HG03280 (cell line): ENCODE measurements around the gene IFITM2.

ENCODE experiments used
- ATAC-seq: cut with Tn5 transposase; IDR thresholded peaks from one replicate; pipeline ENCODE4 v1.9.1; 2021; ENCODE audit warnings: mild to moderate bottlenecking, moderate library complexity; ENCODE audit not compliant: unreplicated experiment

Gene IFITM2

DNA sequence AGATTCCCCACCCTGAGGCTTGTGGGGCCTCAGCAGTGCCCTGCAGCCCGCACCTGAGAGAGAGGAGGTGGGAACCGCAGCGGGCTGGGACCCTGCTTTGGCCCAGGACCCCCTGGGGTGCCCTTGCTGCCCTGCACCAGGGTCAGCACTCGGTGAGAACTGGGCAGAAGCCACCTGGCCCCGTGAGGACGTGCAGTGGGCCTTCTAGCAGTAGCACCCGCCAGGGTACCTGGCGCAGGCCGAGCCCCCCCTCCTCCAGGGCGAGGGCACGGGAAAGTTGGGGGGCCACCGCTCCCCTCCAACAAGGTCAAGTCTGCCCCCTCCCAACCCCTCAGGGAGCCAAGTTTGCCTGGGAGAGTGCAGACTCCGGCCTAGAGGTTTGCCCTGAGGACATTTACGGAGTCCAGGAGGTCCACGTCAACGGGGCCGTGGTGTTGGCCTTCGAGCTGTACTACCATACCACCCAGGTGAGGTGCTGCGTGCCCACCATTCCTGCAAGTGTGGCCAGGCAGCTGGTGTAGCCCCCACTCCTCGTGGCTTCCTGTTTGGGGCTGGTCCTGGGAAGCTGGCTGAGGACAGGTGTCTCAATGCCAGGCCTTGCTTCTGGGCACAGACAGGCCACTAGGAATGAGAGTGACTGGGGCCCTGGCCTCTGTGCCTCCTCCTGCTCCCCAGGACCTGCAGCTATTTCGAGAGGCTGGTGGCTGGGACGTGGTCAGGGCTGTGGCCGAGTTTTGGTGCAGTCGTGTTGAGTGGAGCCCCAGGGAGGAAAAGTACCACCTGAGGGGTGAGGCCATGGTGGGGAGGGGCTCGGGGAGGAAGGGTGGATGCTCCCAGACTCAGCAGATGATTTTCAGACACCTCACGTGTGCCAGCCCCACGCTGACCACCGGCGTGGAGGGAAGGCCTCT lies 15.2 kb upstream of the IFITM2 start:
- ATAC-seq = no peak

DNA sequence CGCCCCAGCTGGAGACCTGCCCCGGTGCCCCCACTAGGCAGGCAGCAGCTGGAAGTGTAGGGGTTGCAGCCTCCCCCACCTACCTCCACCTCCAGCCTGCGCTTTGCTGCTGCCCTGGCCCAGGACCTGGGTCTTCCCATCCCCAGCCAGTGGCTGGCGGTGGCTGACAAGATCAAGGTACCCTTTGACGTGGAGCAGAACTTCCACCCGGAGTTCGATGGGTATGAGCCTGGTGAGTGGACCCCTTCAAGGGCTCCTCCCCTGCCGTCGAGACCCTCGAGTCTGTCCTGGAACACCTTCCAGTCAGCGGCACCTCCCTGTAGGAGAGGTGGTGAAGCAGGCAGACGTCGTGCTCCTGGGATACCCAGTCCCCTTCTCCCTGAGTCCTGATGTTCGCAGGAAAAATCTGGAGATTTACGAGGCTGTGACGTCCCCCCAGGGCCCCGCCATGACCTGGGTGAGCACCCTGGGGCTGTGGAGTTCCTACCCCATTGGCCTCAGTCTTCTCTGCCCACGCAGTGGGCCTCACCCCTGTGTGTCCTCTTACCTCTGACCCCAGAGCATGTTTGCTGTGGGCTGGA lies 14.3 kb upstream of the IFITM2 start:
- ATAC-seq = no peak

DNA sequence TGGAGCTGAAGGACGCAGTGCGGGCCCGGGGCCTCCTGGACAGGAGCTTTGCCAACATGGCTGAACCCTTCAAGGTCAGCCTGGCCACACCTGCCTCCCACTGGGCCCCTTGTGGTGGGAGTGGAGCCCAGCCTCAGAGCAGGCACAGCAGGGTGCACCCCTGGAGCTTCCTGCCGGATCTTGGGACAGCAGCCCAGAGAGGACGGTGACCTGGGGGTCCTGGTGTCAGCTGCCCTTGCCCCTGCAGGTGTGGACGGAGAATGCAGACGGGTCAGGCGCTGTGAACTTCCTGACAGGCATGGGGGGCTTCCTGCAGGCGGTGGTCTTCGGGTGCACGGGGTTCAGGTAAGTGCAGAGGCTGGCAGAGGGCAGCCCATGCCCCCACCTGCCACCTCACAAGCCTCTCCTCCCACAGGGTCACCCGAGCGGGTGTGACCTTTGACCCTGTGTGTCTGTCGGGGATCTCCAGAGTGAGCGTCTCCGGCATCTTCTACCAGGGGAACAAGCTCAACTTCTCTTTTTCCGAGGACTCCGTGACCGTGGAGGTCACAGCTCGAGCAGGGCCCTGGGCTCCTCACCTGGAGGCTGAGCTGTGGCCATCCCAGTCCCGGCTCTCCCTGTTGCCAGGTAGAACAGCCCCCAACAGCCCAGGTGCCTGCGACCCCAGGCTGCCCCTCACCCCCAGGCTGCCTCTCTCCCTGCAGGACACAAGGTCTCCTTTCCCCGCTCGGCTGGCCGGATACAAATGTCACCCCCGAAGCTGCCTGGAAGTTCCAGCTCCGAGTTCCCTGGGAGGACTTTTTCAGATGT lies 13.6 kb upstream of the IFITM2 start:
- ATAC-seq = no peak

DNA sequence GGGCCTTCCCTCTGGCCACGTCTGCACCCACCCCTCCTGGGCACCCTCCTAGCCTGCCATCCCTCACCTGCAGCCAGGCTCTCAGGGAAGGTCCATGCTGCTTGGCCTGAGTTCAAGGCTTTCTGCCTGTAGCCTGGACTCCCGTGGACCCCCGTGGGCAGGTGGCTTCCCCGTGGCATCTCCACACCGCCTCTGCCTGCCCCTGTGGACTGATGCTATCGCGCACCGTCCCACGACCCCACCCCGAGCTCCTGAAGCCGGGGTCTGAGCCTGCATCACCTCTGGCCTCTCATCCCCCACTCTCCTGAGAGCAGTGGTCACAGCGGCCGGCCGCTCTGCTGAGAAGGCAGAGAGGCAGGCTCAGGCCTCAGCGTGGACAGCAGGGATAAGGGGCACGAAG lies 12.8 kb upstream of the IFITM2 start:
- ATAC-seq = no peak

DNA sequence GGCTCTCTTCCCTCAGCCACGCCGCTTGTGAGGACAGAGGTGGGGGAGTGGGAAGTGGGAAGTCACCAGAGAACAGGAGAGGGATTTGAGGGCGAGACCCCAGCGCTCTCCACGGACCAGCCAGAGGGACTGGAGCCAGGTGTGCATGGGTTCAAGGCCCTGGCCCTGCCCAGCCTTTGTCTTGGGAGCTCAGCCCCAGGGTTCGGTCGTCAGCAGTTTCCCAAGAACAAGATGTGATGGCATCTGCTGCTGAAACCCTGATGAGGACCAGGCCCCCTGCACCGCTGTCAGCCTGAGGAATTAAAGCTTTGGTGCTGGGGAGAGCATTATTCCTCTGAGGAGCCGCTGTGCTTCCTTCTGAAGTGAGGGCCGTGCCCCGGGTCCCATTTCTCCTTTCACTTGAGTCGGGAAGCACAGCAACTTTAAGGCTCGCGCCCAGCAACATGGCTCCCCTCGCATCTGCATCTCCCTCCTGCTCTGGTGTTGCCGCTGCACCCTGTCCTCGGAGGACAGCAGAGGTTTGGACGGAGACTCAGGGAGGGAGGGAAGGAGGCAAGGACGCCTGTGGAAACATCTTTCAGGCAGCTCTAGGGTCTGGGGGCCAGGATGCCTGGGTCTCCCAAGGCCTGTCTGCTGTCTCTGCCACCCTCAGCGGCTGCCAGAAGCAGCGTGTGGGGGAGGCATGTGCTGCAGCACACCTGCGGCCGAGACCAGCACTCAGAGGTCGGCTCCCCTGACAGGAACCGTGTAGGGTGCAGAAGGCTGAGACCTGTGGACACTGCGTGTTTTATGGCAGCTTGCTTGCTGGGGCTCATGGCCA lies 12.1 kb upstream of the IFITM2 start:
- no peak for ATAC-seq

DNA sequence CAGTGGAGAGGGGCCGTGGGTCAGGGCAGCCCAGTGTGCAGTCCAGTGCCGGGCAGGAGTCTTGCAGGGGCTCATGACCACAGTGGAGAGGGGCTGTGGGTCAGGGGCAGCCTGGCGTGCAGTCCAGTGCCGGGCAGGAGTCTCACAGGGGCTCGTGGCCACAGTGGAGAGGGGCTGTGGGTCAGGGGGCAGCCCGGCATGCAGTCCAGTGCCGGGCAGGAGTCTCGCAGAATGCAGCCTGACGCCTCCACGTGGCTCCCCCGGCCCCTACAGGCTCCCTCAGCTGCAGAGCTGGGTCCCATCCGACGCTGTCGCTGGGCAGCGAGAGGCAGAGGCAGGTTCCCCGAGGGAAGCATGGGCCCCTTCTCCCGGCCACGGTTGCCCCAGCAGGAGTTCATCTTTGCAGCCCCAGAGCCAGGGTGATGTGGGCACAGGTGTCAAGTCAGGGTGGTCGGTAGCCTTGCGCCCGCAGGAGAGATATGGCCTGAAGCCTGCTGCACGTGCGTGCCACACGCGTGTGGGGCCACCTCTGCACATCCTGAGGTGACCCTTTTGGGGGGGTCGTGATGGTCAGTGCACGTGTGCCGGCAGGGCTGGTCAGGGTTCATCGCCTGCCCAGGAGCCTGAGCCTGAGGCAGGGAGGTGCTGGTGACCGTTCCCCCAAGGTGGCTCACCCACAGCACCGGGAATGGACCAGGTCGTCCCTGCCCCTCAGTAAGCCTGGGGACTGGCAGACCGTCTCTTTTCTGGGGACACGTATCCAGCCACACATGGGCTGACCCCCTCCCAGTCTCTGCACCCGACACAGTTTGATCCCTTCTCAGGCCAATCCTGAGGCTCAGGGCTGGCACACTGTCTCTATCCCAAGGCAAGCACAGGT lies 11.2 kb upstream of the IFITM2 start:
- ATAC-seq = no peak

DNA sequence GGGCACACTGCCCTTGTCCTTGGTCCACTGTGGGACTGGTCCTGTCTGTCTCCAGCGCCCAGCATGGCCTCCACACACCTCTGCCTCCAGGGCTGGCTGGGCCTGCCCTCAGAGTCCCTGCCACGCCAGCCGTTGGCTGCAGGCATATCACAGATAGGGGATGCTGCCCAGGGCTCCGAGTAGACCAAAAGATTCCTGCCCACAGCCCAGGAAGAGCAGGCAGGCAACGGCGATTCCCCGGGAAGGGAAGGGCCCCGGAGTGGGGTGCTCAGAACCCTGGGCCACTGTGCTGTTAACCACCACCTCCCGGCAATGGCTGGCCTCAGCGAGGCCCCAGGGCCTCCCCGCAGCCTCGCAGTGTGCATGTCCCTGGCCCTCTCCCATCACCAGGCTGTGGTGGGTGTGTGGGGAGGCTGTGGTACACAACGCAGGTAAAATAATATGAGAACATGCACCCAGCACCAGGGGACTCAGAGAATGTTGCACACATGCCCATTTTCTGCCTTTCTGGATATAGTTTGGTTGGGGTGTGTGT lies 10.5 kb upstream of the IFITM2 start:
- no peak for ATAC-seq

DNA sequence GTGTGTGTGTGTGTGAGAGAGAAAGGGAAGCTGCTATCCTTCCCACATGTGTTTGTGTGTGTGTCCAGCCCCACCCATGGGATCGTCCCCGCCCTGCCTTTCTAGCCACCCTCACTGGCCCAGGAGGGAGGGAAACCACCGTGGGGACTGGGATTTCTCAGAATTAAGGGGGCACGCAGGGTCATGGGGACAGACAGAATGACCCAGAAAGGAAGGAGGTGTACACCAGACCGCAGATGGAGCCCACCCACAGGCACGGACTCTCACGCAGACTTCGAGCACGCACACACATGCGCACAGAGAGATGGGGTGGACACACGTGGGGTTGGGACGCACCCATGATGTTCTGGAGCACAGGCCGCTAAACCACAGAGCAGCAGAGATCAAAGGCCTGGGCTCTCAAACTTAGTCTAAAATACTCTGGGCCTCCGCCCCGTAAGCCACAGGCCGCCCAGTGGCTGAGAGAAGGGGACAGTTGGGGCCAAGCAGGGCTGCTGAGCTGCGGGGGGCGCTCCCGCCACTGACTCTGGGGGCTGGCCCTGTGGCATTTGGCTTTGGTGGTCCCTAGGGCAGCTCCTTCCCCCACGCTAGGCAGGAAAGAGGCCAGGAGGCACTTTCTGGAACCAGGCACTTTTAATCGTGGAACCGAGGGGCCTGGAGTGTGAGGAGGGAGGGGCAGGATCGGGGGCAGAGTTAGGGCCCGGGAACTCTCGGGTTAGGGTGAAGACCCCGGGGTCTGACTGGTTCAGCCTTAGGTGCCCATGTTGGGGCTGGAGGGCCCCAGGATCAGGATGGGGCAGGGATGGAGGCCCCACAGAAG lies 9.8 kb upstream of the IFITM2 start:
- no peak for ATAC-seq

DNA sequence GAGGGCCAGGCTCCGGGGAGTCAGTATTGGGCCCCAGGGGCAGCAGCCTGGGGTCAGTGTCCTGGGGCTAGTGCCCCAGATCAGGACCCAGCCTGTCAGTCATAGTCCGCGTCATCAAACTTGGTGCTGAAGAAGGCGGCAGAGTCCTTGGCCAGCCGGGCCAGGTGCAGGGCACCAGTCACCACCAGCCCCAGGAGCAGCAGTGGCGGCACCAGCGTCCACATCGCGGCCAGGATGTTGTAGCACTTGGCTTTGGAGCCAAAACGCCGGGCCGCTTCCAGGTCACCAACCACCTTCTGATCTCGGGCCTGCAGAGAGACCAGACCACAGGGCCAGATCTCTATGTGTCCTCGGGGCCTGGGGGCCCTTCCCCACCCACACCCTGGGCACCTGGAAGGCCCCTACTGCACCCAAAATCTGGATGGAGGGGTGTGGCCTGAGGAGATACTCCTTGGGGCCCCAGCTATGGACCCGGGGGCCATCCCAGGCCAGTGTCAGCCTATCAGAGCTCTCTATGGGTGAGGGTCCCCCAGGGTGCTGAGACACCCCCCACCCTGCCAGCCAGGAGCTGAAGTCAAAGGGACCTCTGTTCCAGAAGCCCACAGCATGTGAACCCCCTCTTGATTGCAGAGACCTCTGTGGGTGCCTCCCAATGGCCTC lies 9.1 kb upstream of the IFITM2 start:
- no peak for ATAC-seq

DNA sequence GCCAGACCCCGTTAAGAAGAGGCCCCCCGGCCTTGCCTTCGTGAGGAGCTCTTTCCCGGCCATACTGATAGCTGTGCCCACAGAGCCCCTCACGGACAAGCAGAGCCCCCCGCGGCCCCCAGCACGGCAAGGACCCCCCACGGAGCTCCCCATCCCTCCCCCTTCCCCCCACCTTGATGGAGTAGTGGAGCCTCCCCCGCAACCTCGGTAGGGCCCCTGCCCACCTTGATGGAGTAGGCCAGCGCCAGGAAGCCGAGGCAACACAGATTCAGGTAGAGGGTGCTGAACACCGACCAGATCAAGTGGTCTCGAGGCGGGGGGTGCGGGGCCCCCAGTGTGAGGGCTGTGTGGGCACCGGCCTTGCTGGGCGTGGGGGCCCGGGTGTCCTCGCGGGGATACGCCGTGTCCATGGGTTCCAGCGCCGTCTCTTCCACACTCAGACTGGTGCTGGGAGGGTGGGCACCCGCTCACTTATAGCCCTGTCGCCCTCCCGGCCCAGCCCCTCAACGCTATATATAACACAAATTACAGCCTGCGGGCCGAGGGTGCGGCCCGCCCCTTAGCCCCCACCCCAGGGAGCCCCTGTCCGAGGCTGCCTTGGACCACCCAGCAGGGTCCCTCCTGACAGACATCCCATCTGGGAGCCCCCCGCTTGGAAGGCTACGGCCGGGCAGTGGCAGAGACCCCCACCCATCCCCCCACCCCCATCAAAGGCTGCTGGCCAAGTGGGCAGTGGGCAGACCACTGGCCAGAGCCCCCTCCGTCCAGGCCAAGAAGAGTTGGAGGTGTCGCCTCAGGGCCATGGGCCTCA lies 8.3 kb upstream of the IFITM2 start, which contains the start of gene IFITM5:
IFITM5 (minus strand) TSS at position 446 of the 811 bp plus-strand sequence; CDS start at position 410, 36 bp downstream.
- no peak for ATAC-seq

DNA sequence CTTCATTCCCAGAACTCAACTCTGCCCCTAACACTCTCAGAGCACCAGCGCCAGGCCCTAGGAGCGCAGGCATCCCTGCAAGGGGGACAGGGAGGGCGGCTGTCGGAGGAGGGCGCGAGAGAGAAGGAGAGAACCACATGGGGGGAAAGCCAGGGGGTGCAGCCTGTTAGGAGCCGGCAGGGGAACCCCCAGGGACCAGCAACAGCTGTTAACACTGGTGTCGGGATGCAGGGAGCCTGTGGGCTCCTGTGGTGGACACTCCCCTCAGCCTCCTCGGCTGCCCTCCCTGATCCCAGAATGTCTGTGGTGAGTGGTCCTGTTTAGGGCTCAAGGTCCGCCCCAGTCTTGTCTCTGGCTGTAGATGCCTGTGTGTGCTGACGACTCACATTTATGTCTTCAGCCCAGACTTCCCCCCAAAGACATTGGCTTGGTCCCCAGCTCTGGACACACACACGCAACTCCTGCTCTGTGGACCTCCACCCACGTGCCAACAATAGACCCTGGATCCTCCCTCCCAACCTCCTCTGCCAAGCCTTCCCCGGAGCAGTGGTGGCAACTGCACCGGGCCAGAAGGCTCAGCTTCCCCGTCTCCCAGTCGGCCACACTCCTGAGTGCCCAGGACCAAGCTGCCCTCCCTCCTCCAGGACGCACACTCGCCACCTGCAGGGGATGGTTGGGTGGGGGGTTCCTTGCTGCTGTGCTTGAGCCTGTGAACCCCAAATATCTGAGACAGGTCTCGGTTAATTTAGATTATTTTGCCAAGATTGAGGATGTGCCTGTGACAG lies 7.5 kb upstream of the IFITM2 start:
- ATAC-seq = no peak

DNA sequence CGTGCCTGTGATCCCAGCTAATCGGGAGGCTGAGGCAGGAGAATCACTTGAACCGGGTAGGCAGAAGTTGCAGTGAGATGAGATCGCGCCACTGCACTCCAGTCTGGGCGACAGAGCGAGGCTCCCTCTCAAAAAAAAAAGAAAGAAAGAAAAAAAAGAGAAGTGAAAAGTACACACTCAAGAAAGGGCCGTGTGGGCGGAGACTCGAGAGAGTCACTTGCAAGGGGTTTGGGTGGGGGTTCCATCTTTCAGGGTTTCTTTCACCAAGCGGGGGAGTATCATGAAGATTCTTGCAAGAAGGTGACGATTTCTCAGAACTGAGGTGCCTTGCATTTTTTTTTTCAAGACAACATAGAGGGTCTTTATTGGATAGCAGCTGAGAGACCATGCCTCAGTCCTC lies 4.3 kb upstream of the IFITM2 start:
- no peak for ATAC-seq

DNA sequence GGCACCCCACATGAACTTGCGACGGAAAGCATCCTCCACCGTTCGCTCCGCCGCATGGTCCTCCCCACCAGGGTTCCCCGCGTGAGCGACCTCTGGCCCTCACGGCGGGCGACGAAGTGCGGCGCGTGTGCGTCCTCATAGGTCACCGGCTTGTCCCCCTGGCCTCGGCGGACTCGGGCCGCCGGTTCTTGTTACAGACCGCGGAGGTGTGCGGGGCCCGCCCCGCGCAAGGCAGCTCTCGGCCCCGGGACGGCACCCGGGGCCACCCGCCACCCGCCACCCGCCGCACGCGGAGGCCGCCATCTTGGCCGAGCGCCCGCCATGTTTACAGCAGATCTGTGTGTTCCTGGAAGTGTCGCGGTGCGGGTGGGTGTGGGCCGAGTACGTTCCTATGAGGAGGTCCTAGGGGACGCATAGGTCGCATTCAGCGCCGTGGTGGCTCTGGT lies 3.5 kb upstream of the IFITM2 start:
- no peak for ATAC-seq

DNA sequence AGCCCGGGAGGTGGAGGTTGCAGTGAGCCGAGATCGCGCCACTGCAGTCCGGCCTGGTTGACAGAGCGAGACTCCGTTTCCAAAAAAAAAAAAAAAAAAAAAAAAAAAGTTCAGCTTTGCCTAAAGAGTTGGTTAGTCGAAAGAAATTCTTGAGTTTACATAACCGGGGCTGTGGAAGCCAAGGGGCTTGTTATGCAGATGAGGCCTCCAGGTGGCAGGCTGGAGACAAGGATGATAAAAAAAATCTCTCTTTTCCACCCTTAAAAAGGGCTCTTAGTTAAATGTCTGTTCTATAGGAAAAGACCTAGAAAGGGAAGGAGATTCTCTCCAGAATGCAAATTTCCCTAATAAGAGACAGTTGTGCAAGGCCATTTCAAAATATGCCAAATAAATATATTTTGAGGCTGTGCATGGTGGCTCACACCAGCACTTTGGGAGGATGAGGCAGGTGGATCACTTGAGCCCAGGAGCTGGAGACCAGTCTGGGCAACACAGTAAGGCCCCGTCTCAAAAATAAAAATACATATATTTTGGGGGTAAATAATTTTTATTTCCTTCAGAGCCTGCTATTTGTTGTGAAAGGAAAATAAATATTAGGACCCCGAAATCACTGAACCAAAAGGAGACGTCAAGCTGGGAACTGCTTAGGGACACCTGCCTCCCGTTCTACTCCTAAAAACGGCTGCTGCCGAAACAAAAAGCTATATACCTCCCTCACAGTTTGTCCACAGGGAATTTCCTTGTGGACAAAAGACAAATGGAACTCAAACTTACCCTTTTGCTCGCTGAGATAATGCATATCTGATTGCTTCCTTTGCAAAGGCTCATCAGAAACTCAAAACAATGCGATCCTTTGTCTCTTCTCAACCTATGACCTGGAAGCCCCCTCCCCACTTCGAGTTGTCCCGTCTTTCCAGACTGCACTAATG lies 2.4 kb upstream of the IFITM2 start:
- no peak for ATAC-seq

DNA sequence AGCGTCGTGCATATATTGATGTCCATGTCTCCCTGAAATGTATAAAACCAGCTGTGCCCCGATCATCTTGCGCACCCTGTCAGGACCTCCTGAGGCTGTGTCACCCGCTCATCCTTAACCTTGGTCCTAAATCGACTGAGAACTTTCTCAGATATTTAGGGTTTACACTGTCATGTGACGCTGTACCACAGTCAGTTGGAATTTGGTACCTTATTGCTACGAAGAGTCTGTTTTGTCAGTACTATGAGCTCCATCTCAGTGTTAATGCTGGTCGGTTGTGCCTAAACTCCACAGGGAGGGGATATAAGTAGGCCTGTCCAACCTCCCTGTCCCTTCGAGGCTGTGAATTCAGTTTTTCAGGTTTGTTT lies 1.8 kb upstream of the IFITM2 start:
- no peak for ATAC-seq
